Measurements from ENCODE around the gene ACSF3.
"Not testable (repeated sequence)": the region's sequence is repeated elsewhere in the genome, so short reads cannot be mapped to it uniquely, and the experiment has no call there.

The ACSF3 gene

GRCh38 chr16:89056592-89056991 lies 37.1 kb upstream of the ACSF3 start:
- DNase-seq, result no peak

- DNase-seq, result no peak
Observed at GRCh38 chr16:89057738-89058137, 35.9 kb upstream of the ACSF3 start.

- no peak for DNase-seq
Observed at GRCh38 chr16:89058812-89059211, 34.8 kb upstream of the ACSF3 start.

DNA sequence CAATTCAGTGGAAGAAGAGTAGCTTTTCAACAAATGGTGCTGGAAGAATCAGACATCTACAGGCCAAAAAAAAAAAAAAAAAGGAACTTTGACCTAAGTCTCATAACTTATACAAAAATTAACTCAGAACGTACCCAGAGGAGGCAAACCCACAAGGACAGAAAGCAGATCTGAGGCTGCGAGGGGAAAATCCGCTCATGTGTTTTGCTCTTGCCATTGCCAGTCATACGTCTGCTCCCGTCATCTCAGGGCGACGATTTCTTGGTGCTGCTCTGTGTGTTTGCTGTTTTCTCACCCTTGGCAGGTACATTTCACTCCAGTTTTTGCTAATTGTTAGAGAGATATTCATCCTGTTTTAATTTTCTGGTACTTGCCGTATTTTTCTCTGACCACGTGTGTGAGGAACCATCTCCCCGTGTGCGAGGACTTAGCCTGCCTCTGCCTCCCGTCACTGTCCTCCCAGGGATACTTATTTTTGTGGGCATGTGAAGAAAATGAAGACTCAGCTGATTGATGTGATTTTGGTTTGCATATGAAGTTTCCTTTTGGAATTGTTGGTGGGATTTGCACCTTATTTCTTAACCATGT lies 33.4 kb upstream of the ACSF3 start:
- no peak for DNase-seq

DNA sequence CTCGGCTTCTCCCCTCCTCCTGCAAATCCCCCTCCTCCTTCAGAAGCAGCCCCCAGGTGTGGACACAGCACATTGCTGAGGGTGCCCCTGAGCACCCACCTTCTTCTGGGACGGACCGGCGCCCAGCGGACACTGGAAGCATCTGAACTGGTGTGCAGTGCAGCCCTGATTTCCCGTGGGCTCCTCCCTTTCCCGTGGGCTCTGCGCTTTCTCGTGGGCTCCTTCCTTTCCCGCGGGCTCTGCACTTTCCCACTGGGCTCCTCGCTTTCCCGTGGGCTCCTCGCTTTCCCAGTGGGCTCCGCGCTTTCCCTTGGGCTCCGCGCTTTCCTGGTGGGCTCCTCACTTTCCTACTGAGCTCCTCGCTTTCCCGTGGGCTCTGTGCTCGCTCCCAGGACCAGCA lies 32.6 kb upstream of the ACSF3 start:
- no peak for DNase-seq

DNA sequence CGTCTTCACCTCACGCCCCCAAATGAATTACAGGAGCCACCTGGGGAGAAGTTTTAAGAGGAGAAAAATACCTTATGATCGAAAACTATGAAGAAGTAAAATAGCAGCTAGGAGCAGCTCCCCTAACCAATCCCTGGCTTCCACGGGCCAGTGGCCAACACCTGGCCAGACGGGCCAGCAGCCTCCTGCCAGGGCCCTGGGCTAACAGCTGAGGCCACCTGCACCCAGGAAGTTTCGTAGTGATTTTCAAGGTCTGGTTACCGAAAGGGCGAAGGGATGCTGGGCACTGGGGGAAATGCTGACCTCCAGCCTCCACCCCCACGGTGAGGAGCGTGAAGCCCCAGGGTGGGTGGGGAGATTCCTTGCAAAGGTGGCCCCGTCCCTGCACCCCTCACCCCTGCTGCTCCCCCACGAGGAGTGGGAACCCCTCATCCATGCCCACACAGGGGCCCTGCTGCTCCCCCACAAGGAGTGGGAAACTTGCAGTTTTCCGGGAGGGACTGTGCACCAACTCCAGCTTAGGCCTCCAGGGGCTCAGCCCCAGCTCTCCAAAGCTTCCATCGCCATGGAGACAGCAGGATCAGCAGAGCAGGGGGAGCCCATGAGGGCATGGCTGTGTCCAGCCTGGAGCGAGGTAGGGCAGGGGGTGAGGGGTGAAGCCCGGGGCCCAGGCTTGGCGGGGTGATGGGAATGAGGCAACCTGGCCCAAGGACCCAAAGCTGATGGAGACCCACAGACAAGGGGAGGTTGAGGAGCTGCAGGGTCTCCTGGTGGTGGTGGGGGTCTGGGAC lies 31.9 kb upstream of the ACSF3 start:
- DNase-seq, result no peak

DNA sequence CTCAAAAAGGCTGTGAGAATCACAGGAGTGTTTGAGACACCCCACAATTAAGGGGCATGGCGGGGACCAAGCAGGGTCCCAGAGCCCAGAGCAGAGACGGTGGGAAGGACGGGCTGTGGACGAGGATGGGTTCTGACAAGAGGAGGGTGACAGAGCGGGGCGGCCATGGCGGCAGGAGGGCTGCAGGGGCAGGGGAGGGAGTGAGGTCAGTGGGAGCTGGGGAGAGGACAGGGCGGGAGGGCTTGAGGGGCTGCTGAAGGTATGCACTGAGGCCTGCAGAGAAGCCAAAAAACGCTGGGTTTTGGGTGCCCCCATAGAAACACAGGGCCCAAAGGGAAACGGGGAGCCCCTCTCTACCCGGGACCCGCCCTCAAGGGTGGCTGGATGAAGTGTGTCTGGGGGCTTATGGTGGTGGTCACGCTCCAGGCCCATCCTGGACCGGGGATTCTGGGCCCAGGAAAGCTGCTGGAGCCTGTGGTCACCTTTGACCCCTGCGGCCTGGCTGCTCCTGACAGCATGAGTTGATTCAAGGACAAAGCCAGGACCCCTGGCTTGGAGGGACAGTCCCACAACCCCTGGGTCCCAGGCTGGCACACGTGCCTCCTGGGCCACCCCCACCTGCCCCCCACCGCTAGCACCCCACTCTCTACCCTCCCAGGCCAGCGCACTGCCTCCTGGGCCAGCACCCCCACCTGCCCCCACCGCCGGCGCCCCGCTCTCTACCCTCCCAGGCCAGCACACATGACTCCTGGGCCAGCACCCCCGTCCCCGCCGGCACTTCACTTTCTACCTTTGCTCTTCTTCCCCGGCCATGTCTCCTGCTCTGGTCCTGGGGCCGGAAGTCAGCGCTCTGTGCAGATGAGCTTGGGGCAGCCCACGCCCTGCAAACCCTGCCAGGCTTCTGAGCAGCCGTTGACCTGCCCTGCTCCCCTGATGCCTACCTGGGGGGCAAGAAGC lies 31.0 kb upstream of the ACSF3 start:
- no peak for DNase-seq

DNA sequence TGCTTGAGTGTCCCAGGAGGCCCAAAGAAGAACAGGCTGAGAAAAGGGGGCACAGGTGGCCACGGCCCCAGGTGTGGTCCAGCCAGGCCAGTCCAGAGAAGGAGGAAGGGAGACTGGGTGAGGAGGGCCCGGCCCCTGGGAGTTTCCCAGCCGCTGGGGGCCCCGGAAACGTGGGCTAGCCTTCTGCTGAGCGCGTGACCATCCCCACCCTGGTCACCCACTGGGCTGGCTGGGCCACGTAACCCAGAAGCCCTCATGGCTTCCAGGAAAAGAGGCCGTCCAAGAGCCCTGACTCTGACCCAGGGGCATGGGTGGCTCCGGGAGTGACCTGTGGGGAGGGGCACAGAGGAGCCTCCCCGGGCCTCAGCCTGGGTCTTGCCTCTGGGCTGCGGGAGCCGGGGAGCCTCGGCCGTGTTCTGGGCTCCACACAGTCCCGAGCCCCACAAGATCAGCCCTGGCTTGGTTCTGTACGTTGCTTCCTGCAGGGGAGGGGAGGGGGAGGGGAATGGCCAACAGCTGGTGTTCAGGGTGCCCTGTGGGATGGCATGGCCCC lies 29.8 kb upstream of the ACSF3 start:
- no peak for DNase-seq

DNA sequence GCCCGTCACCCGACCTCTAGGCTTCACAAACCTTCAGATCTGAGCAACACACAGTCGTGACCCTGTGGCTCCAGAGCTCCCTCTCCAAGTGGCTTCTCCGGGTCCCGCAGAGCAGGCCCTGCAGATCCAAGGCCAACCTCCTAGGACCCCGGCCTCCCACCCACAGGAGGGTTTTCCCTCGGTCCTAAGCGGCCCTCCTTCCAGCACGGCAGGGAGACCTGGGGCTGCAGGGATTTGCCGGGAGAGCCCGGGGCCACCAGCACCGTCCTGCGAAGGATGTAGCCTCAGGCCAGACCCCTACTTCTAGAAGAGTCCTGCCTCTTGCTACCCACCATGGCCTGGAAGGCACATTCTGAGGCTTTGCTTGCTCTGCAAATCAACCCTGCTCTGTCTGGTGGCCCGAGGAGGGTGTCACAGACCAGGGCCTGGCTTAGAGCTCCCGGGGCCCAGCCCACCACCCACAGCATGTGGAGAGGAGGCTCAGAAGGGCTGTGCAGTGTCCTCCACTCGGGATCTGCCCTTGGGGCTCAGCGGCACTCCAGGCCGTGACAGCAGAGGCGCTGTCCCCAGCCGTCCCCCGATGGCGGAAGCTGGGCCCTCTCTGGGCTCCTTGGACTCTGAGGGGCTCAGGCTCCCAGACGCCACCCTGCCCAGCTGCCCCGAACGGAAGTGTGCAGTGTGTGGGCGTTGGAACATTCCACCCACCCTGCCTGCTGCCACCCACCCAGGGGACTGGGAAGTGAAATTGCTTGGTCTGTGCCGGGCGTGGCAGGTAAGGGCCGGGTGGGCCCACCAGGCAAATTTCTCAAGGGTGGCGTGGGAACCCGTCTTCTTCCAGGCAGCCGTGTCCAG lies 28.8 kb upstream of the ACSF3 start:
- no peak for DNase-seq

DNA sequence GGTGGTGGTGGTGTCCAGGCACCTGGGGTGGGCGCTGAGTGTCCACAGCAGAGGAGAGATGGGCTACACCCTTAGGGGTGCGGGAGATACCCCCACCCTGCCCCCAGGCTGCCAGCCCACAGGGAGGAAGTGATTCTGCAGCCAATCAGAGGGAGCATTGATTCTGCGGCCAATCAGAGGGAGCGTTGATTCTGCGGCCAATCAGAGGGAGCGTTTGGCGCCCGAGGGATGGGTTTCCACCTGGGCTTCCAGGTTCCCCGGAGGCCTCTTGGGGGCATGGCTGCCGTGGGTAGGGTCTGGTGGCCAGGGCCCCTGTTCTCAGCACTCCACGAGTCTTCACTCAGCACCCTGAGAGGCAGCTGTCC lies 28.2 kb upstream of the ACSF3 start:
- DNase-seq, result no peak

DNA sequence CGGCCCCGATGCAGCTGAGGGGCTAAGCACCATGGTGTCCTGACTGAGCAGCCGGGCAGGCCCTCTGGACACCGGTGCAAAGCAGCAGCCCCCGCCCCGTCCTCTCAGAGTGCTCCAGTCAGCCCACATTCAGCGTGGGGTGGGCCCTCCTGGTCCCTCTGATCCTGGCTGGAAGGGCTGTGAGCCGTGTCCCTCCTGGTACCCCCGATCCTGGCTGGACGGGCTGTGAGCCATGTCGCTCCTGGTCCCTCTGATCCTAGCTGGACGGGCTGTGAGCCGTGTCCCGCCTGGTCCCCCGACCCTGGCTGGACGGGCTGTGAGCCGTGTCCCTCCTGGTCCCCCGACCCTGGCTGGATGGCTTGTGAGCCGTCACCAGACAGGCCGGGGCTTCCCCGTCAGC lies 26.9 kb upstream of the ACSF3 start:
- no peak for DNase-seq

GRCh38 chr16:89067677-89068443 lies 25.8 kb upstream of the ACSF3 start:
- DNase-seq, result no peak

DNA sequence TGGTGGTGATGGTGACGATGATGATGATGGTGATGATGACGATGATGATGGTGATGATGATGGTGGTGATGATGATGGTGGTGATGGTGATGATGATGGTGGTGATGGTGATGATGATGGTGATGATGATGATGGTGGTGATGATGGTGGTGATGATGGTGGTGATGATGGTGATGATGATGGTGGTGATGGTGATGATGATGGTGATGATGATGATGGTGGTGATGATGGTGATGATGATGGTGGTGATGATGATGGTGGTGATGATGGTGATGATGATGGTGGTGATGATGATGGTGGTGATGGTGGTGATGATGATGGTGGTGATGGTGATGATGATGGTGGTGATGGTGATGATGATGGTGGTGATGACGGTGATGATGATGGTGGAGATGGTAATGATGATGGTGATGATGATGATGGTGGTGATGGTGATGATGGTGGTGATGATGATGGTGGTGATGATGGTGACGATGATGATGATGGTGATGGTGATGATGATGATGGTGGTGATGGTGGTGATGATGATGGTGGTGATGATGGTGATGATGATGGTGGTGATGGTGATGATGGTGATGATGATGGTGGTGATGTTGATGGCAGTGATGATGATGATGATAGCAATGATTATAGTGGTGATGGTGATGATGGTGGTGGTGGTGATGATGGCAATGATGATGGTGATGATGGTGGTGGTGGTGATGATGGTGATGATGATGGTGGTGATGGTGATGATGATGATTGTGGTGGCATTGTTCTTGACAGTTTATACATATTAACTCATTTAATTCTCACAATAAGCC lies 24.6 kb upstream of the ACSF3 start:
- DNase-seq, result not testable (repeated sequence)

DNA sequence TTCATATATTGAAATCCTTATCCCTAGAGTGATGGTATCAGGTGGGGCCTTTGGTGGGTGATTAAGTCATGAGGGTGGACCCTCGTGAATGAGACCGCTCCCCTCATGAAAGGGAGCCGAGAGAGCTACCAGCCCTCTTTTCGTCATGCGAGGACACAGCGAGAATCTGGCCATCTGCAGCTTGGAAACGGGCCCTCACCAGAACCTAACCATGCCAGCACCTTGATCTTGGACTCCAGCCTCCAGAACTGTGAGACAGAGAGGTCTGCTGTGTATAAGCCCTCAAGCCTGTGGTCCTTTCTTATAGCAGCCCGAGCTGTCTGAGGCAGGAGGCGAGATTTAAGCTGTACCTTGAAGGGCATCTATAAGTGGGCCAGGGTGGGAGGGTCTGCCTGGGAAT lies 23.7 kb upstream of the ACSF3 start:
- DNase-seq, result no peak

DNA sequence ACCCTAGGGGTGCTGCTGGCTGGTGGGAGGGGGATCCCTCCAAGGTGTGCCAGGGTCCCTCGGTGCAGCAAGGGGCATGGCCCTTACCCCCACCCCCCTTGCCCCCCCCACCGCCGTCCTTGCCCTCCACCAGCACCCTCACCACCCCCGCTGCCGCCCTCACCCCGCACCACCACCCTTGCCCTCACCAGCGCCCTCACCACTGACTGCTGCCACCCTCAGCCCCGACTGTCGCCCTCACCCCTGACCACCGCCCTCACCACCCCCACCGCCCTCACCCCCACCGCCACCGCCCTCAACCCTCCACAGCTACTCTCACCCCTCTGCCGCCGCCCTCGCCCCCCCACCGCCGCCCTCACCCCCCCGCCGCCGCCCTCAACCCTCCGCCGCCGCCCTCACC lies 23.1 kb upstream of the ACSF3 start:
- no peak for DNase-seq

DNA sequence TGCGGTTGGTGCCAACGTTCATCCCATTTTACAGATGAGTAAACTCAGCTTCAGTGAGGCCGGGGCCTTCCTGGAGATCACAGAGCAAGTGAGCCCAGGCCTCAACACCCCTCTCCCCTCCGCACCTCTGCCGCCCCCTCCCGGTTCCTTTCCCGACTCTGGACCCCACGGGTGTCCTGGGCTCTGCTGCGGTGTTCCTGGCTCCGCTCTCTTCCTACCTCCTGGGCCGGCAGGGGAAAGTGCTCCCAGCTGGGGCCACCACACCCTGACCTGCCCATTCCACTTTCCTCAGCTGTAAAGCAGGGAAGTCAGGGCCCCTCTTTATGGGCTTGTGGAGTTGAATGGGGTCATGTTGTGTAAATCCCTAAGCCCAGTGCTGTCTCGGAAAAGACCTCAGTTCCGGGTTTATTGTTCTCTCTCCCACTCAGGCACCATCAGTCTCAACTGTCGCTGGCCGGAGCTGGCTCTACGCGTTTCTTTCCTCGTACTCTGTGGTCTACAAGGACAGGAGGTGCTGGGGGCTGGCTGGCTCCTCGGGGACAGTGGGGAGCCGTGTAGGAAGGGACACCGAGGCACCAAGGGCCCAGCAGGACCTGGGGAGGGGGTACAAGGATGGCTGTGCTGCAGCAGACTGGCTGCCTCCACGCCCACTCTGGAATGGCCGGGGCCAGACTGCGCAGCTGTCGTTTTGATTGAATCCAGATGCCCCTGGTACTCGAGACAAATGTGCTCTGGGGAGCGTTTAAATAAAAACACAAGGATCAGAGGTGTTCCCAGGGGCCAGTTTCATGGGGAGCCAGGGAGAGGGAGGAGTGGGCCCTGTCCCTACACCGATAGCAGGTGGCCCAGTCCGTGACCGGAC lies 21.7 kb upstream of the ACSF3 start:
- no peak for DNase-seq

- no peak for DNase-seq
Observed at GRCh38 chr16:89072548-89073130, 21.0 kb upstream of the ACSF3 start.

- DNase-seq, result no peak
Observed at GRCh38 chr16:89073346-89074071, 20.1 kb upstream of the ACSF3 start.

Measured in stimulated activated CD4-positive, alpha-beta T cell treated with anti-CD3 and anti-CD28 coated beads, Interleukin-2, amount 100 ng/mL, for 48 hours (primary cell).